ENCODE results near the gene RPL31. TPM values are rescaled to one million over a fixed set of nuclear protein-coding genes. Genes with fewer than 3 reads are reported as not detected.

The RPL31 gene
- total RNA-seq, 4 donors from 2014 or later: 1,177 to 1,447 (median 1,367) TPM

DNA sequence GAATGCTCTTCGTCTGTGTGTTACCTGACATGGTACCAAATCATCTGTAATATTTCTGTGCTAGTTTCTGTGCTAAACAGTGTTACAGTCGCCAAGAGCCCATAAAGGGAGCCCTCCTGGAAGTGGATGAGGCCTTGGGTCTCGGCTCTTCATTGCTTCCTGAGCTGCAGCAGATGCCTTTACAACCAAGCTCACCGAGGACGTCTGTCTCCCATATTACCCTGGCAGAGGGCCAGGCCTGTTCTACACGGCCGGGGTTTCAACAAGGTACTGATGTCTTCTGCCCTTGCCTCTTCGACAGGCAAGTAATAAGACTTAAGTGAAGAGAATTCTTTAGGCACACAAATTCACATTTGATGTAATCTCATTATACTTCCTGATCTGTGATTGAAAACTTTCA lies 16.8 kb downstream of the RPL31 start:
- DNase-seq (ENCODE audit: low spot score) (no peak), ATAC-seq (ENCODE audit: low FRiP score) (no peak)
- TF ChIP-seq, protein P1, sequence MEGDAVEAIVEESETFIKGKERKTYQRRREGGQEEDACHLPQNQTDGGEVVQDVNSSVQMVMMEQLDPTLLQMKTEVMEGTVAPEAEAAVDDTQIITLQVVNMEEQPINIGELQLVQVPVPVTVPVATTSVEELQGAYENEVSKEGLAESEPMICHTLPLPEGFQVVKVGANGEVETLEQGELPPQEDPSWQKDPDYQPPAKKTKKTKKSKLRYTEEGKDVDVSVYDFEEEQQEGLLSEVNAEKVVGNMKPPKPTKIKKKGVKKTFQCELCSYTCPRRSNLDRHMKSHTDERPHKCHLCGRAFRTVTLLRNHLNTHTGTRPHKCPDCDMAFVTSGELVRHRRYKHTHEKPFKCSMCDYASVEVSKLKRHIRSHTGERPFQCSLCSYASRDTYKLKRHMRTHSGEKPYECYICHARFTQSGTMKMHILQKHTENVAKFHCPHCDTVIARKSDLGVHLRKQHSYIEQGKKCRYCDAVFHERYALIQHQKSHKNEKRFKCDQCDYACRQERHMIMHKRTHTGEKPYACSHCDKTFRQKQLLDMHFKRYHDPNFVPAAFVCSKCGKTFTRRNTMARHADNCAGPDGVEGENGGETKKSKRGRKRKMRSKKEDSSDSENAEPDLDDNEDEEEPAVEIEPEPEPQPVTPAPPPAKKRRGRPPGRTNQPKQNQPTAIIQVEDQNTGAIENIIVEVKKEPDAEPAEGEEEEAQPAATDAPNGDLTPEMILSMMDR (IDR thresholded peaks at IDR 0.05): no peak

DNA sequence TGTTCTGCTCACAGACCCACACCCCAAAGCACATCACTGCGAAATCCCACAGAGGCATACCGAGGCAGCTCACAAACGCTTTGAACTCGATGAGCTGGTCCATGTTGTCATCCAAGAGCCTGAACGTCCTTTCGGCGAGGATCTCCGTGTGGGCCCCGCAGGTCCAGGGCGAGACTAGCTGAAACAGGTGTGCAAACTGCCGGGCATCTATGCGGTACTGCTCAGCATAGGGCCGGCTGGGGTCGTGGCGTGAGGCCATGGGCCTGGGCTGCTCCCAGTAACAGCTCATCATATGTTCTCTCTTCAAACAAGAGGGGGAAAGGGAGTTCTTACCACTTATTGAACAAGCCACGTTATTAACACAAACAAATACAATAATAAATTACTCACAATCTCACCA lies 20.1 kb downstream of the RPL31 start:
- no peak for DNase-seq (ENCODE audit: low spot score)
- TF ChIP-seq, protein P1 (IDR thresholded peaks at IDR 0.05): no peak
- ATAC-seq (ENCODE audit: low FRiP score): no peak

GRCh38 chr2:101023327-101024107 lies 21.4 kb downstream of the RPL31 start:
- no peak for DNase-seq (ENCODE audit: low spot score)
- TF ChIP-seq, protein P1 (IDR thresholded peaks at IDR 0.05): no peak
- no peak for ATAC-seq (ENCODE audit: low FRiP score)

DNA sequence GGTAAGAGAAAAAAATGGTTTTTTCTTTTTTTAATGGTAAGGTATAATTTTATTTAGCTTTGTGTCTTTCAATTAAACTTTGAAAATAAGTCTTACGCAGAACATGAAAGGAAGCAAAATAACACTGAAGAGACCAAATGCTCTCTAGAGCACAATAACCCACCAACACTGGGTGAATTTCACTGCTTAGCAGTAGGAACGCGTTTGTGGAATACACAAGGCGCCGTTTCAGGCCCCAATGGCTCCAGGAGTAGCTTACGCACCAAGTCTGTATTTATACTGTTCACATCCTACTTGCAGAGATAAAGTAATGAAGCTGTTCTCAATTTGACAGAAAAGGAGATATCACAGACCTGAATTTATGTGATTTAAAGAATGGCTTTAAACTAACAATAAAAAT lies 23.5 kb downstream of the RPL31 start:
- ATAC-seq (ENCODE audit: low FRiP score) (no peak), DNase-seq (ENCODE audit: low spot score) (no peak)
- TF ChIP-seq, protein P1 (IDR thresholded peaks at IDR 0.05): no peak

- no peak for DNase-seq (ENCODE audit: low spot score)
- TF ChIP-seq, protein P1 (IDR thresholded peaks at IDR 0.05): no peak
- no peak for ATAC-seq (ENCODE audit: low FRiP score)
Observed at GRCh38 chr2:101026253-101026701, 24.2 kb downstream of the RPL31 start.

DNA sequence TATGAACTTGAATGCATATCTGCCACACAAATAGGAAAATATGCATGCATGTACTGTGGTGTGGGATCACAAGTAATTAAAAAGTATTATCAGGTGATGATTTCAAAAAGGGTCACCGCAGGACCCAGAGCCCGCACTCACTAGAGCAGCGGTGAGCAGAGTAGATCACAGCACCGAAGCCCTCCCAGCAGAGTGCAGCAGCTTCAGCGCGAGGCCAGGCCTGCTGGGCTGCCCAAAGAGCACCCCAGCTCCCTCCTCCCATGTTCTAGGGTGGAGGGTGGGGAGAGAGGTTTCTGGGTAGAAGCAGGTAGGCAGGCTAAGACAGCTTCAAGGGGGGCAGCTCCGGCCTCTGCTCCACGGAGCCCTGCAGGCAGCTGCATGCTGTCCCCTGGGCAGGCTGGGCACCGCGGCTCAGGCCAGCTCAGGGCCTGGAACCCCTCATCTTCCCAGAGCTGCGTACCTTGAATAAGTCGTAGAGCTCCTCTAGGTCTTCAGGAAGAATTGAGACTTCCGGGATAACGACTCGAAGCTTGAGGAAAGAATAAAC lies 24.9 kb downstream of the RPL31 start:
- TF ChIP-seq, protein P1 (IDR thresholded peaks at IDR 0.05): no peak
- ATAC-seq (ENCODE audit: low FRiP score) (no peak), DNase-seq (ENCODE audit: low spot score) (no peak)

DNA sequence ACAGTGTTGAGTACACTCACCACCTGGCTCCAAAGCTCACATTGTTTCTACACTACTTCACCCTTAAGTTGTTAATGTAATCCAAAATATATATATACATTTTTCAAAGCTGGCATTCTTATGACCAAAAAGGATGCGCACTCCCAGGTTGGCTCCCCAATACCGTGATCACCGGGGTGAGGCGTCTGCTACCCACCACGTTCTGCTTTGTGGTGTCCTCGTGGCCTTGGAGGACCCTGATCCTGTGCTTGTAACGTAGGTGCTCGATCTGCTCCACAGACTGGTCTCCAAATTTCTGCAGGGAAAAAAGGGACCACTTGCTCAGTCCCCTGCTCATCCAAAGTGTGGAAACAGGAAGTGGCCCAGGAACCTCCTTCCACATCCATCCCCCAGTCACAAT lies 25.8 kb downstream of the RPL31 start:
- ATAC-seq (ENCODE audit: low FRiP score) (no peak), DNase-seq (ENCODE audit: low spot score) (no peak)
- TF ChIP-seq, protein P1 (IDR thresholded peaks at IDR 0.05): no peak
